Measurements from ENCODE around the gene GIMAP5. TPM values are rescaled to one million over a fixed set of nuclear protein-coding genes. Genes with fewer than 3 reads are reported as not detected.

The GIMAP5 gene
- total RNA-seq, 4 donors from 2014 or later = 17.0 to 146 (median 56.9) TPM

DNA sequence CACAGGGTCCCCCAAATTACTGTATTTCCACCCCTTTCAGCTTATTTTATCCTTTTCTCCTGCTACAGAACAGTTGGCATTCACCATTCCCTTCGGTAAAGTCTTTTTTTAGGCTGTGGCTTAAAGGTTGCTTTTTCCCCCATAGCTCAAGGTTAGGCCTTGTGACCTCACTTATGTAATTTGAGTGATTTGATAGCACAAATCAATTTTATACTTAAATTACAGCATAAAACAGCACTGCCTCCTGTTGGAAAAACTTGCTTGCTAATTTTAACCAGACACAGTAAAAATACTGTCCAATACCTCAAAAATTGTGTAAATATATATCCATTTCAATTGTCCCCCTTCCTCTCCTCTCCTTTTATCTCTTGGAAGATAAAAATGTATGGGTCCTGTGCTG, 13.8 kb upstream of the GIMAP5 start:
- TF ChIP-seq, protein P1, sequence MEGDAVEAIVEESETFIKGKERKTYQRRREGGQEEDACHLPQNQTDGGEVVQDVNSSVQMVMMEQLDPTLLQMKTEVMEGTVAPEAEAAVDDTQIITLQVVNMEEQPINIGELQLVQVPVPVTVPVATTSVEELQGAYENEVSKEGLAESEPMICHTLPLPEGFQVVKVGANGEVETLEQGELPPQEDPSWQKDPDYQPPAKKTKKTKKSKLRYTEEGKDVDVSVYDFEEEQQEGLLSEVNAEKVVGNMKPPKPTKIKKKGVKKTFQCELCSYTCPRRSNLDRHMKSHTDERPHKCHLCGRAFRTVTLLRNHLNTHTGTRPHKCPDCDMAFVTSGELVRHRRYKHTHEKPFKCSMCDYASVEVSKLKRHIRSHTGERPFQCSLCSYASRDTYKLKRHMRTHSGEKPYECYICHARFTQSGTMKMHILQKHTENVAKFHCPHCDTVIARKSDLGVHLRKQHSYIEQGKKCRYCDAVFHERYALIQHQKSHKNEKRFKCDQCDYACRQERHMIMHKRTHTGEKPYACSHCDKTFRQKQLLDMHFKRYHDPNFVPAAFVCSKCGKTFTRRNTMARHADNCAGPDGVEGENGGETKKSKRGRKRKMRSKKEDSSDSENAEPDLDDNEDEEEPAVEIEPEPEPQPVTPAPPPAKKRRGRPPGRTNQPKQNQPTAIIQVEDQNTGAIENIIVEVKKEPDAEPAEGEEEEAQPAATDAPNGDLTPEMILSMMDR (IDR thresholded peaks at IDR 0.05) = no peak
- ATAC-seq (ENCODE audit: low FRiP score) = no peak
- DNase-seq (ENCODE audit: low spot score) = no peak

DNA sequence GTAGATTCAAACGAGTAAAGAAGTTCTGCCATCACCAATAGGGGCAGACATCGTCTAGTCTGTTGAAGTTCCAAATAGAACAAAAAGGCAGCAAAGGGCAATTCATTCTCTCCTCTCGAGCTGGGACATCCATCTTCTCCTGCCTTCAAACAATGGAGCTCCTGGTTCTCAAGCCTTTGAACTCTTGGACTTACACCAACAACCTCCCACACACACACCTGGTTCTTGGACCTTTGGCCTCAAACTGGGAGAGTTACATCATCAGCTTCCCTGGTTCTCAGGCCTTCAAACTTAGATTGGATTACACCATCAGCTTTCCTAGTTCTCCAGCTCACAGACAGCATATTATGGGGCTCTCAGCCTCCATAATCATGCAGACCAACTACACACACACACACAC, 9.8 kb upstream of the GIMAP5 start:
- ATAC-seq (ENCODE audit: low FRiP score) = no peak
- TF ChIP-seq, protein P1 (IDR thresholded peaks at IDR 0.05) = no peak
- no peak for DNase-seq (ENCODE audit: low spot score)

DNA sequence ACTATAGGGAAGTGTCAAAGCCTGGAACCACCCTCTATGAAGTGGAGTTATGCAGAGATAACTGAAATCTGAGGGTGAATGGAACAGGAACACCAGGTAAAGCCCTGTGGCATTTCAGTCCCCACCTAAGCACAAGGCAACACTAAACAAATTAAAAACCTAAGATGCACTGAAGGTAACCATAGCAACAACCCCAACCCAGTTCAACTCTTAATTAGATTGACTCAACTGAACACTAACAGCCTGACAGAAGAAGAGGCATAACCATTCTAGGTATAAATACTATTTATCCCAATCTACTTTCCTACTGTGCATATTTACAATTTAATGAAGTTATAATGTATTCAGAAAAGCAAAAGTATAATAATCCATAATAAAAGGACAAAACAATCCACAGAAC, 9.2 kb upstream of the GIMAP5 start:
- ATAC-seq (ENCODE audit: low FRiP score) (no peak), DNase-seq (ENCODE audit: low spot score) (no peak)
- TF ChIP-seq, protein P1 (IDR thresholded peaks at IDR 0.05) = no peak

DNA sequence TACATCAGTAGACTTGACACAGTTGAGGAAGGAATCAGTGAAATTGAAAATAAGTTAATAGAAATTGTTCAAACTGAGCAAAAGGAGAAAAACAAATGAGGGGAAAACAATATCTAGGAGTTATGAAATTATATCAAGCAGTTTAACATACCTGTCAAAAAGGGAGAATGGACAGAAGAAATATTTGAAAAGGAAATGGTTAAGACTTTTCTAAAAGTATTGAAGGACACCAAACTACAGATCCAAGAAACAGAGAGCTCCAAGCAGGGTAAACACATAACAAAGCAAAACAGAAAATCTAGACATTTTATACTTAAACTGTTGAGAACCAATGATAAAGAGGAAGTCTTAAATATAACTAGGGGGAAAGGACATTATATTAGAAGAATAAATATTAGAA, 8.6 kb upstream of the GIMAP5 start:
- DNase-seq (ENCODE audit: low spot score) = no peak
- no peak for ATAC-seq (ENCODE audit: low FRiP score)
- TF ChIP-seq, protein P1 (IDR thresholded peaks at IDR 0.05) = no peak

DNA sequence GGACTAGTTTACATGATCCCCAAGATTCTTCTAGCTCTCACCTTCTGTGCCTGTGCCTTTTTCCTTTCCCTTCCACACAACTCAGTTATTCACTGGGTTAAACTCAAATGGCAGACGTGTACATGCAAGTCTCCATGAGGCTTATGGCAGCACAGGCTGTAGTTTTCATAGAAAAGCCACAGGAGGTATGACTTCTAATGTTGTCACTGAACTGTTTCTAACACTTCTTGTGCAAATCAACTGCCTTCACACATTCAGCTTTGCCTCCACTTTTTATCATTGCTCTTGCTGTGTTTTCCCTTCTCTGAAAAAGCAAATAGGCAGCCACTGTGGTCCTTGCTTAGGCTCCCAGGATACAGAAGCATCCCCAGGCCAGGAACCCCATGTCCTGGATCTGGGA, 5.3 kb upstream of the GIMAP5 start:
- ATAC-seq (ENCODE audit: low FRiP score) (no peak), DNase-seq (ENCODE audit: low spot score) (no peak)
- TF ChIP-seq, protein P1 (IDR thresholded peaks at IDR 0.05) = no peak

DNA sequence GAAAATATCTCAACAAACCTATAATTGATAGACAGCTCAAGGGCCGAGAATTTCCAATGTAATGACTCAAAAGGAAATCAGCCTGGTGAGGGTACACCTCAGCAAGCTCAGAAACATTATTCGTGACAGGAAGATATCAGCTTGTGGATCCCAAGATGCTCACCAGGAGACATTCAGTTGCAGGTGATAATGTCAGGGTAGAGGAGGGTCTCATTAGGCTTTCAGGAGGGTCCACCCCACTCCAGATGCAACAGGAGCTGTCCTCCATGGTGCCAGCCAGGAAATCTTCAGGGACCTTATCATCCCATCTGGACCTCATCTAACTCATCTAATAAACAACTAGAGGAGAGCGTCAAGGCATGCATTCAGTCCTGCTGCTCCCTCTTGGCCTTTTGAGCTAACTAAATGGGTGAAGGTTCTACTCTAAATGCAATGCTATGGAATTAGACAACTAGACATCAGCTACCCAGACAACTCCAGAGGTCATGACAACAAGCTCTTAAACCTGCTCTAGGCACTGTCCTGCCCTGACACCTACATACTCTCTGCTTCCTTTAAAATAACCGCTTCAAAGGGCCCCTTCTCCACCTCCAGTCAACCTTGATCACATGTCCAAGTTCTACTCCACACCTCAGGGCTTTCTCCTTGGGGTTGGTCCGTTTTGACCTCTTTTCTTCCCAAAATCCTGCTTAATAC, 4.3 kb upstream of the GIMAP5 start:
- ATAC-seq (ENCODE audit: low FRiP score) (no peak), DNase-seq (ENCODE audit: low spot score) (no peak)
- TF ChIP-seq, protein P1 (IDR thresholded peaks at IDR 0.05) = no peak

DNA sequence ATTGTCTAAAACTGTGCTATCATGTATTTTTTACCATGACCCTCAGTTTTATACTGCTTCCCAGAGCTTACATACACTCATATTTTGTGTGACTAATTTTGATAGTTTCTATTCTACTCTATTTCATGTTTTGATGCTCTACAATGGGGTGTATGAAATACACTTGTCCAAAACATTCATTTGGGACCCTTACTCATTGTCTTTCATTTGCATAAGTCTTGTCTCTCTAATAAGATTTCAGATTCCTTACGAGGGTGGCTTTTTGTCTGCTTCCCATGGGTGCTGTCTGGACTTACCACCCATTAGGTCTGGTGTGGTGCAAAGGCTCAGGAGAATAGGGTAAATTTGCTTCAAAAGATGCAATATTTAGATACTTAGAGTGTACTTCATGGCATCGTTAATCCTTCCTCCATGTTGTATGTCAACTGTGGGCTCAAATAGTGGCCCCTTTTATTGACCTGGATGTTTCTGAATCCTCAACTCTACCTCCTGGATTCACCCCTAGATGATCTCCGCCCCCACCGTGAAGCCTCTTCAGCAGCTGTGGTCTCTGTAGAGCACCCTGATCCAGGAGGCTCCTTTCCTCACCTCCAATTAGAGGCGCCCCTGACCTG, 3.6 kb upstream of the GIMAP5 start:
- DNase-seq (ENCODE audit: low spot score) (no peak), ATAC-seq (ENCODE audit: low FRiP score) (no peak)
- TF ChIP-seq, protein P1 (IDR thresholded peaks at IDR 0.05) = no peak

All from omental fat pad (tissue), 4 donors.